GM20431 (cell line): ENCODE measurements around the gene NR1D2.
"Not testable (repeated sequence)": the region's sequence is repeated elsewhere in the genome, so short reads cannot be mapped to it uniquely, and the experiment has no call there.

Experiments
- in situ Hi-C: fragments of 300-500 bp; cut with MseI, MboI; formaldehyde crosslinking; loops from one replicate; pipeline ENCODE4 v1.15.0; 2020; ENCODE audit warnings: low sequenced_read_pairs; ENCODE audit not compliant: unreplicated experiment

The NR1D2 gene

DNA sequence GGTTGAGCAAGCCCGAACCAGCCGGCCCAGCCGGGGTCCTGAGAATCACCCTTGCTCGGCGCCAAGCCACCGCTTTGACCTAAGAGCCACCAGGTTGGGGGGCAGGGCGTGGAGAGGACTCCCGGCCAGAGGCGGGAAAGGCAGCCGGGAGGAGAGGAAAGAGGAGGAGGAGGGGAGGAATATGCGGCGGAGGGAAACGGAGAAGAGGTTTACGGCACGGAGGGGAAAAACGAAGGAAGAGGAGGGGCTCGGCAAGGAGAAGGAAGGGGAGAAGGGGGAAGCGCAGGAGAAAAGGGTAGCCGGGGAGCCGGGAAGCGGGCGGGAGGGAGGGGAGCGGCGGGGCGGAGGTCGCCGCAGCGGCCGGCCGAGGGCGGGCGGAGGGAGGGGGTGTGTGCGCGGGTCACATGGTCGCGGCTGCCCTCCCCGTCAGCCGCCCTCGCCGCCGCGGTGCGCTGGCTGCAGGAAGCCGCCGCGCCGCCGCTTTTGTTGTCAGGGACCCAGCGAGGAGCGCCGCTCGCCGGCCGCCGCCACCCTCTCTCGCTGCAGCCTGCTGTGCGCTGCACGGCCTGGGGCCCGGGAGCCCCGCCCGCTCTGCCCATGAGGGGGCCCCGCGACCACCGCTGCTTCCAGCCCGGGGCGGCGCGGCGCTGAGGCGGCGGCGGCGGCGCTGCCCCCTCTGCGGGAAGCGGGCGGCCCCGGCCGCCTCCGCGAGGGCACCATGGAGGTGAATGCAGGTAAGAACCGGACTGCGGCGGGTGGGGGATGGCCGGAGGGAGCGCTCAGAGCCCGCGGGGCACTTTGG is at the start of gene NR1D2:
TSS of gene NR1D2 (plus strand) at position 426 of the 802 bp plus-strand sequence. CDS start at position 719, 293 bp downstream.
- in situ Hi-C loops, result no loop called here

DNA sequence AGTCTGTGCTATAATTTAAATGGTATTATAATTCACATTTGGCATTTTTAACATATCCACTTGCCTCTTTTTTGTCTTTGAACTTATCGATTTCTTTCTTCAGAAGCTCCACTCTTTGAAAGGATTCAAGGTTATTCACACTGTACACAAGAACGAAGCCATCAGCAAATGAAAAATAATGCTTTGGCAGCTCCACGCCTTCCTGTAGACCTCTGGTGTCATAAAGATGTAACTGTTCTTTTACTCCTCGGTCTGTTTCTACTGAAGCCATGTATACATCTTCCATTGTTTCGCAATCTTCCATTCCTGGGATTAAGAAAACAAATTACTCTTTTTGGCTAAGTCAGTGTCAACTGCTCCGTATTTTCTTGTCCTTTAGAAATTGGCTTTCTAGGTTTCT is 44.3 kb upstream of the NR1D2 start:
- in situ Hi-C loops, result no loop called here

DNA sequence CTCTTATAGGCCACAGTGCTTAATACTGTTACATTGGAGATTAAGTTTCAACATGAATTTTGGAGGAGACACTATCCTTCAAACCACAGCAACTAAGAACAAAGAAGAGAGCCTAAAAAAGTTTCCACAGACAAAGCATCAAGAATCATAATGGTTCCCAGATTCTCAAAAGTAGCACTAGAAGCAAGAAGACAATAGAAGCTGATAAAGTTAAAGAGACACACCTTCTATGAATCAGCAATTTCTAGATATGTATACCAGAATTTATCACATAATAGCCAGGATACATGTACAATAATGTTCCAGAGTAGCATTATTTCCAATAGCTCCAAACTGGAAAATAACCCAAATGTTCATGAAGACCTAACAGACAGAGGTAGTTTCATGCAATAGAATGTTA is 40.5 kb upstream of the NR1D2 start:
- in situ Hi-C loops, result no loop called here

DNA sequence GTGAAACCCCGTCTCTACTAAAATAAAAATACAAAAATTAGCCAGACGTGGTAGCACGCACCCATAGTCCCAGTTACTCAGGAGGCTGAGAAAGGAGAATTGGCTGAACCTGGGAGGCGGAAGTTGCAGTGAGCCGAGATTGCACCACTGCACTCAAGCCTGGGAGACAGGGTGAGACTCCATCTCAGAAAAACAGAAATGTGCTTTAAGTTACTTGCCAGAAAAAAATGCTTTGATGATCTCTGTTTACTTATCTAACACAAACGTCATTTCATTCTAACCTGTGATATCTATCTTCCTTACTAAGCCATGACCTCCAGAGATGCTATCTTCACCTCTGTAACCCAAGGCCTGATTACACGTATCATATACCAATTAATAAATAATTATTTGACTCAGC is 35.7 kb upstream of the NR1D2 start:
- in situ Hi-C loops, result no loop called here

DNA sequence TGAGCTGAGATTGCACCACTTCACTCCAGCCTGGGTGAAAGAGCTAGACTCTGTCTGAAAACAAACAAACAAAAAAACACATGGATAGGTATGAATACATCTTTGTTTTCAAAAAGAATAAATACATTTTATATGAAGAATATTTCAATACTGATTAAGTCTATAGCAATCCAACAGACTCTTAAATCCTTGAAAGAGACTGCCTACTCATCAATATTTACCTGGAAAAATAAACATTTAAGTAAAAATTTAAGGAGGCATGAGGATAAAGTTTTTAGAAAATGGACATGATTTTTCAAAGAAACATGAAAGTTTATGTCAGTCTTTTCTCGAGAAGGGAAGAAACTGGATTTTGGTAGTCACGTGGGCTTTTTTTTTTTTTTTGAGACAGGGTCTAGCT is 33.7 kb upstream of the NR1D2 start:
- in situ Hi-C loops, result no loop called here

DNA sequence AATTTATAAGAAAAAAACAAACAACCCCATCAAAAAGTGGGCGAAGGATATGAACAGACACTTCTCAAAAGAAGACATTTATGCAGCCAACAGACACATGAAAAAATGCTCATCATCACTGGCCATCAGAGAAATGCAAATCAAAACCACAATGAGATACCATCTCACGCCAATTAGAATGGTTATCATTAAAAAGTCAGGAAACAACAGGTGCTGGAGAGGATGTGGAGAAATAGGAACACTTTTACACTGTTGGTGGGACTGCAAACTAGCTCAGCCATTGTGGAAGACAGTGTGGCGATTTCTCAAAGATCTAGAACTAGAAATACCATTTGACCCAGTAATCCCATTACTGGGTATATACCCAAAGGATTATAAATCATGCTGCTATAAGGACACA is 32.8 kb upstream of the NR1D2 start:
- in situ Hi-C loops, result not testable (repeated sequence)

DNA sequence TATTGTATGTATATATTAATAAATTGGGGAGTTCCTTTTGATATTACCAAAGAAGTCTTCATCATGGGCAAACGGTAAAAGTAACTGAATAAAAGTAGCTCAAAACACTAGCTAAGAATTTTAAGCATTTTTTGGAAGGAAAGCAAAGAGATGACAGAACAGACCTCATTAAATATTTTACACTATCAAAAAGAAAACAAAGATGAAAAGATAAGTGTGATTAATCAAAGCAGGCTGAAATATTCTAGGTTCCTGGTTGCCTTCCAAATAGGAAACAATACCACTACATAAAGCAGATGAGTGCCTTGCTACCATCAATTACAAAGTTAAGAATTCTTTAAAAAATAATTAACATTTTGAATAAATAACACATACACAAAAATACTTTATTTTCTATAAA is 31.9 kb upstream of the NR1D2 start:
- in situ Hi-C loops, result no loop called here

DNA sequence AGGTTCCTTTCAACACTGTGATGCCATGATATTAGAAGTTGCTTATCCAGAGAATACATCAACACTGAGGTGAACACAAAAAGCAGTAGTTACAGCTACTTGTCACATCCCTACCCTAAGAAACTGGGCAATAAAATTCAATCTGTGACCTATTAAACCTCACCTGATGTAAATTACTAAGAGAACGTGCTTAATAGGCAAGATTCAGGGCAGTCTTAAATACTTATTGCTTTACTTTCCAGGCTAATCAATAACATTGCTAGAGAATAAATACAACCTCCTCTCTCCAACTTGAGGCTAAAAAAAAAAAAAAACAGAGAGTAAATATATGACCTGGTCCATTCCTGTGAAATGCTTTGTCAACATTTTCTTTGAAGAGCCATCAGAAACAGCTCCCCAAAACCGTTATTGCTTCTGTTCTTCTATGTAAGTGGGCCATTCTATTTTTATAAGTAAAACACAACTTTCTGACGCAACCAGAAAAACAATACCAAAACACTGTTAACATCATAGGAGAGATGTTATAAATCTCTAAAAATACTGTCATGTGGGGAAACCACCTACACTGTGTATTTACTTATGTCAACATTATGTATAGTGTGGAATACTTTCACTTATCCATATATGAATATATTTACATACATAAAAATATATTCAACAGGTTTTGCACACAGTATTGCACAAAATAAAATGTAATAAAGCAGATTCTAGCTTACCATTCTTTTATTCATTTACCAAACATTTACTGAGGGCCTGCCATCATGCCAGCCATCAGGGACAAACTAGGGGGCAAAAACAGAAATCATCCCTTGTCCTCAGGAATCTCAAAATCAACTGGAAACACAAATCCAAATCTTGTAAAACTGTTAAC is 31.0 kb upstream of the NR1D2 start:
- in situ Hi-C loops, result no loop called here

DNA sequence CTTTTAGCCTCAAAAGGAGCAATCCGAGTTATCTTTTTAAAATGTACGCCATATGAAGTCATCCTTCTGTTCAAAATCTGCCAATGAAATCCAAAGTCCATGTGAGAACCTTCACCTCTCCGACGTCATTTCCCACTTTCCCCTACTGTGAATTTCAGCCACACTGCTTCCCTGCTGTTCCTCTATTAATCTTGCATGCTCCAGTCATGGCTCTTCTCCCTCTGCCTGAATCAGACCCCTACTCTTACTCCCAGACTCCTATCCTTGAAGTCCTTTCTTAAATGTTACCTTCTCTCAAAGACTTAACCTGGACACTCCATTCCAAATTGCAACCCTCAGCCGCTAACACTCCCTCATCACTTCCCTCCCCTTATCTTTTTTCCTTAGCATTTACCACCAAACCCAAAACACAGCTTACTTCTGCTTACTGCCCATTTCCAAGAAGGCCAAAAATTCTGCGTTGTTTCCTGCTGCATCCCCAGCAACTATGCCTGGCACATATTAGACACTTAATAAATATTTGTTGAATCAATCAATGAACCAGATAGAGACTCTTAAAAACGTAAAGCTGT is 29.5 kb upstream of the NR1D2 start:
- in situ Hi-C loops, result no loop called here

DNA sequence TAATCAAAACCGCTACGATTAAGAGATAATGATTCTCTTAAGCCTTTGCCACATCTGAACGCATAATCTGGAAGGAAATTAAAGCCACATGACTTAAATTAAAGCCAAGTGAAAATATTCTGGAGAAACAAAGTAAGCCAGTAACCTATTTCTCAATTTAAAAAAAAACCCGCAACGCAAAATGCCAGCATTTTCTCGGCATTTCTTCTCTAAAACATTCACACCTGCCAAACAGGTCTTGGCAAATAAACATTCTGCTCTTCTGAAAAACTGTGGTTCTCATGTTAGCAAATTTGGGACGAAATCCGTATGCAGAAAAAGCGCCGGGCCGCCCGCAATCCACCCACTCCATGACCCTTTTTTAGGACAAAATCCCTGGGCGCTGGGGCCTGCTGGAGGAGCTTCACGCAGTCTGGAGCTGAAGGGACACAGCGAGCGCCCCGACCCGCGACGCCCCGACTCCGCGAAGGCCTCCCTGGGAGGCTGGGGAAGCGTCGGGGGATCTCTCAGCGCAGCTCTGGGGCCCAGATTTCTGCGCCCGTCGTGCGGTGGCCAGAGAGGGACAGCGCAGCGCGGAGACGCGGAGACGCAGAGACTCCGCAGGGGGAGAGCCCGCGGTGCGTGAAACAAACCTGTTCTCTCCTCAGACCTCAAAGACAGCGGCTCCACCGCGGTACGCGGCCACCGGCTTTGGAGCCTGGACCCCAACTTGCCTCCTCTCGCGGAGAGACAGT is 28.8 kb upstream of the NR1D2 start:
- in situ Hi-C loops, result no loop called here

DNA sequence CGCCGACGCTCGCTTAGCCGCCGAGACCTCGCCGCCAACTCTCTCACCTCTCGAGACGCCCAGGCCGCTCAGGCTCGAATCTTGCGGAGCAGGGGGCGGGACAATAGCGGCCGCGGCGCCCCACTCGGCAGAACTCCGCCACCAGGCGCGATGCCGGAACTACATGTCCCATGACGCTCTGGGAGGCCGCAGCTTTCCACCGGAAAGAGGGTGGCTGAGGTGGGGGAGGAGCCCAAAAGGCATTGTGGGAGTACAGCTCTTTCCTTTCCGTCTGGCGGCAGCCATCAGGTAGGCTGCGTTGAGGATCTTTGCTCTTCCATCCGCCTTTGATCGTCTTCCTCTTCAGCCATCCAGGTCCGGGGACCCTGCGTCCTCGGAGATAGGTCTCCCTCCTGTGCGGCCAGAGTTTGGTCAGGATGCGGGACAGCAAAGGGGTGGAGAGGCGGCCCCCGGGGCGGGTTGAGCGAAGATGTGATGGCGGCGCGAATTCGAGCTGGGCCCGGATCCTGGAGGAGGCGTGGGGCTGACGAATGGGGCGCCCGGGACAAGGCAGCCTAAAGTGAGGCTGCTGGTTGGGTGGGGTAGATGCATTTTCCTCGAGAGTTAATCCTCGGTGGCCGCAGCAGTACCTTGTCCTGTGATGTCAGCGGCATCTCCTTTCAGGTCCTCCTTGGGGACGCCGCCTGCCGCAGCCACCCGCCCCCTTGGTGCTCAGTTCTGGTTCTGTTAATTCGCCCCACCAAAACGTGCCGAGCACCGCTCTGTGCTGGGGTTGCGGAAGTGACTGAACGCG is 28.0 kb upstream of the NR1D2 start, which contains the start of the genes NKIRAS1 and RPL15:
TSS of gene NKIRAS1 (minus strand) at position 105 of the 793 bp plus-strand sequence. CDS start 6,086 bp downstream, outside the sequence.
TSS of gene RPL15 (plus strand) at position 247 of the 793 bp plus-strand sequence. CDS start 728 bp downstream, outside the sequence.
- in situ Hi-C loops, result no loop called here

DNA sequence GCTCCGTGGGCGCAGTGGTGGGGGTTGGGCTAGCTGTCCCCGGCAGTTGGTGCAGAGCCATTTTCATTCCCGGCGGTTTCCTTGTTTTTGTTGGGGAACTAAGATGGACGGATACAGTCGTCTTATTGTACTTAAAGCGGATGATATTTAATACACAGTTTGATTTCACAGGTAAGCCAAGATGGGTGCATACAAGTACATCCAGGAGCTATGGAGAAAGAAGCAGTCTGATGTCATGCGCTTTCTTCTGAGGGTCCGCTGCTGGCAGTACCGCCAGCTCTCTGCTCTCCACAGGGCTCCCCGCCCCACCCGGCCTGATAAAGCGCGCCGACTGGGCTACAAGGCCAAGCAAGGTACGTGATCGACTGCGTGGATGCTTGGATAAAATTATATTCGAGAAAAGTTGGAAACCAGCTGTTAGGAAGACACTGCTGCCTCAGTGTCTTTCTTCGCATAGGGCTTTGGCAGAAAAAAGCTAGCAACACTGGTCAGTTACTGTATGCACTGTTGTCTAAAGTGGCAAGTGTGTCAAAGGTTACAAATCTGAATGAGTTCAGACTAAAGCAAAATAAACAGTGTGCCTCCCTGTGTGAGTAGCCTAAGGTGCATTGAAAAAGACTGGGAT is 27.3 kb upstream of the NR1D2 start:
- in situ Hi-C loops, result not testable (repeated sequence)

DNA sequence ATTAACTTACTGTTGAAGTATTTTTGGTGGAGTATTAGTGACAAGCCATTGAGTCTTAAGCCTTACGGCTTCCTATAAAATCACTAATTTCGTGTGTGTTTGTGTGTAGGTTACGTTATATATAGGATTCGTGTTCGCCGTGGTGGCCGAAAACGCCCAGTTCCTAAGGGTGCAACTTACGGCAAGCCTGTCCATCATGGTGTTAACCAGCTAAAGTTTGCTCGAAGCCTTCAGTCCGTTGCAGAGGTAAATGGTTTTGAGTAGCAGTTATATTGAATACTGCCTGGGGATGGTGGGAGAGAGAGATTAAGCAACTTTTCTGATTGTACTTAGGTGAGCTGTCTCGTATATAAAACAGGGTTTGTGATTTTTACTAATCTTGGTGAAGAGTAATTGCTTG is 26.8 kb upstream of the NR1D2 start:
- in situ Hi-C loops, result not testable (repeated sequence)

DNA sequence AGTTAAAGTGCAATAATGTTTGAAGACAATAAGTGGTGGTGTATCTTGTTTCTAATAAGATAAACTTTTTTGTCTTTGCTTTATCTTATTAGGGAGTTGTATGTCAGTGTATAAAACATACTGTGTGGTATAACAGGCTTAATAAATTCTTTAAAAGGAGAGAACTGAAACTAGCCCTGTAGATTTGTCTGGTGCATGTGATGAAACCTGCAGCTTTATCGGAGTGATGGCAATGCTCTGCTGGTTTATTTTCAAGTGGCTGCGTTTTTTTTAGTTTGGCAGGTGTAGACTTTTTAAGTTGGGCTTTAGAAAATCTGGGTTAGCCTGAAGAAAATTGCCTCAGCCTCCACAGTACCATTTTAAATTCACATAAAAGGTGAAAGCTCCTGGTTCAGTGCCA is 25.5 kb upstream of the NR1D2 start:
- in situ Hi-C loops, result no loop called here

DNA sequence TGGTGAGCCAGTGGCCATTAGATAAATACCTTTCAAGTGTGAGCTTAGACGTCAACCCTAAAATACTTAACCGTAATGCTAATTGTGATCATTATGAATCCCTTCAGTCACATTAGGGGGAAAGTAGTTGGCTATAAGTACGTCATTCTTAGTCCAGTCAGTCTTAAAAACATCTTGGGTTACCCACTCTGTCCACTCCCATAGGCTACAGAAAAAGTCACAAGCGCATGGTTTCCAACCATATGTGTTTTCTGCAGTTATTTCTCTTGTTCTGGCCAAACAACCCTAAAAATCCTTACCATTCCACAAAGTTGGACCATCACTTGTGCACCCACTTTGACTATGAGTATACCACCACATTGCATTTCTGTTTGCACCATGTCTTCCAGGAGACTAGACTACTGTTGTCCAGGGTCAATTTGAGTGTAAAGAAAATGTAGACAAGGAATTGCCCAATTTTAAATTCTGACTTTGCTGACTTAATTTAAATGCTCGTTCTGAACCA is 24.9 kb upstream of the NR1D2 start:
- in situ Hi-C loops, result no loop called here

DNA sequence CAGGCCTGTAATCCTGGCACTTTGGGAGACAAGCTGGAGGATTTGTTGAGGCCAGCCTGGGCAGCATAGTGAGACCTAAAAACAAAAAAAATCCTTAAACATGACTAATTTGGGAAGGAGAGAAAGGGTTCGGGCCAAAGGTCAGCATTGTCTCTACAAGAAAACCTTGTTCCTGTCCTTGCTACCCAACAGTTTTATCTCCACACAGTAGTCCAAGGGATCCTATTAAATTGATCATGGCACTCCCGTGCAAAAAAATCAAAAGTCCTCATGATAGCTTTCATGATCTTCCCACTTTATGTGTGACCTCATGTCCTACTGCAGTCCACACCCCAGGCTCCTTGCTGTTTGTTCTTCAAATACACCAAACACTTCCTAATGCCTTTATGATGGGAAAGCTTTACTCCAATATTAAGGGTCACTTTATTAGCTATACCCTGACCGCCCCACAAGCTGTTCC is 24.0 kb upstream of the NR1D2 start:
- in situ Hi-C loops, result no loop called here

DNA sequence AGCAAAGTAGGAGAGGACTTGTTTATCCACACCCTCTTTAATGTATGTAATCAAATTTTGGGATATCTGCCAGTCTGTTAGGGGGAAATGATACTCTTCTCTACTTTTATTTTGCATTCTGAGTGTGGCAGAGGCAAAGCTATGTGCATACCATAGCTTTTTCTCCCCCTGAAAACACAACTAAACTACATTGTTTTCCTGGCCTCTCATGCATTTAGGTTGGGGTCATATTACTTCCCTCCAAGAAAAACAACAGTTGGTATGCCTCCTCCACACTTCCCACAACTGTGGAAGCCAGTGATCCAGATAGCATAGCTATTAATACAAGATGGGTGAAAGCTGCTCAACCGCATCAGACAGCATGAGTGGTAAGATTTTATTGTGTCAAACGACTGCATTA is 21.3 kb upstream of the NR1D2 start:
- in situ Hi-C loops, result no loop called here

DNA sequence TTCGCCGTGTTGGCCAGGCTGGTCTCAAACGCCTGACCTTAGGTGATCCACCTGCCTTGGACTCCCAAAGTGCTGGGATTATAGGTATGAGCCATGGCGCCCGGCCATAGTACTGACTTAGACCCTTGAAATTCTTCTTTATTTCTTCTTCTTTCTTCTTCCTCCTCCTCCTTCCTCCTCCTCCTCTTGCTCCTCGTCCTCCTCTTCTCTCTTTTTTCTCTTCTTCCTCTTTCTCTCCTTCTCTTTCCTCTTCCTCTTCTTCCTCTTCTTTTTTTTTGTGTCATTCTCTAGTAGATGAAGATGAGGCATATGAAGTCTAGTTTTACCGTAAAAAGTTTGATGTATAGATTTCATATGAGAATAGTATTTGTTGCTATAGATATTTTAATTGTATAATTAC is 18.8 kb upstream of the NR1D2 start:
- in situ Hi-C loops, result no loop called here

DNA sequence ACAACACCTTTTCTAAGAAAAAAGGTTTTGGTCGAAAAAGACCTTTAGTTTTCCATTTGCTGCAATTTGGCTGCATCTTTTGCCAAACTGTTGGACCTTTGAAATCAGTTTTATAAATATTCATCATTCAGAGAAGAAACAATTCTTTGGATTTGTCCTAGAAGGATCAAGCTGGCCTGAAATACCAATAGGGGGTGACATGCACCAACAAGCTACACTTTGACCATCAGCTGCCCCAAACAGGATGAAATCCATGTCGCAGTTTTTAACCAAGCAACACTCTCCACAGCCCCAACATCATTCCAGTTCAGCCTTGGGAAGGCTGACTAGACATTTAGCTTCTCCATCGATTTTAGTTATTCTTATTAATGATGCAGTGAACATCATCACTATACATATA is 18.4 kb upstream of the NR1D2 start:
- in situ Hi-C loops, result no loop called here
